Measurements from ENCODE around the gene ANTKMT.
"Not testable (repeated sequence)": the region's sequence is repeated elsewhere in the genome, so short reads cannot be mapped to it uniquely, and the experiment has no call there.

DNA sequence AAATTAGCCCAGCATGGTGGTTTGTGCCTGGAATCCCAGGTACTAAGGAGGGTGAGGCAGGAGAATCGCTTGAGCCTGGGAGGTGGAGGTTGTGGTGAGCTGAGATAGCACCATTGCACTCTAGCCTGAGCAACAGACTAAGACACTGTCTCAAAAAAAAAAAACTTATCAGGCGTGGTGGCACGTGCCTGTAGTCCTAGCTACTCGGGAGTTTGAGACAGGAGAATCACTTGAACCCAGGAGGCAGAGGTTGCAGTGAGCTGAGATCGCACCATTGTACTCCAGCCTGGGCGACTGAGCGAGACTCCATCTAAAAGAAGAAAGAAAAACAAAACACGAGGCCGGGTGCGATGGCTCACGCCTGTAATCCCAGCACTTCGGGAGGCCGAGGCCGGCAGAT lies 21.9 kb downstream of the ANTKMT start:
- TF ChIP-seq PPARA (CRISPR knock-in tag; IDR thresholded peaks at IDR 0.05; ENCODE audit: borderline replicate concordance); BACH2 (CRISPR knock-in tag; IDR thresholded peaks at IDR 0.05; ENCODE audit: borderline replicate concordance); ZFP30 (CRISPR knock-in tag; IDR thresholded peaks at IDR 0.05); TCF4 (CRISPR knock-in tag; IDR thresholded peaks at IDR 0.05; ENCODE audit: borderline replicate concordance); RARB (CRISPR knock-in tag; IDR thresholded peaks at IDR 0.05); ZNF8 (CRISPR knock-in tag; IDR thresholded peaks at IDR 0.05); ZC3H10 (CRISPR knock-in tag; IDR thresholded peaks at IDR 0.05); ZFP3 (CRISPR knock-in tag; IDR thresholded peaks at IDR 0.05); SNAI2 (CRISPR knock-in tag; IDR thresholded peaks at IDR 0.05); ISL1 (CRISPR knock-in tag; IDR thresholded peaks at IDR 0.05); CSDC2 (CRISPR knock-in tag; IDR thresholded peaks at IDR 0.05); OSR1 (CRISPR knock-in tag; IDR thresholded peaks at IDR 0.05): not testable (repeated sequence)
- TF ChIP-seq, protein P1, sequence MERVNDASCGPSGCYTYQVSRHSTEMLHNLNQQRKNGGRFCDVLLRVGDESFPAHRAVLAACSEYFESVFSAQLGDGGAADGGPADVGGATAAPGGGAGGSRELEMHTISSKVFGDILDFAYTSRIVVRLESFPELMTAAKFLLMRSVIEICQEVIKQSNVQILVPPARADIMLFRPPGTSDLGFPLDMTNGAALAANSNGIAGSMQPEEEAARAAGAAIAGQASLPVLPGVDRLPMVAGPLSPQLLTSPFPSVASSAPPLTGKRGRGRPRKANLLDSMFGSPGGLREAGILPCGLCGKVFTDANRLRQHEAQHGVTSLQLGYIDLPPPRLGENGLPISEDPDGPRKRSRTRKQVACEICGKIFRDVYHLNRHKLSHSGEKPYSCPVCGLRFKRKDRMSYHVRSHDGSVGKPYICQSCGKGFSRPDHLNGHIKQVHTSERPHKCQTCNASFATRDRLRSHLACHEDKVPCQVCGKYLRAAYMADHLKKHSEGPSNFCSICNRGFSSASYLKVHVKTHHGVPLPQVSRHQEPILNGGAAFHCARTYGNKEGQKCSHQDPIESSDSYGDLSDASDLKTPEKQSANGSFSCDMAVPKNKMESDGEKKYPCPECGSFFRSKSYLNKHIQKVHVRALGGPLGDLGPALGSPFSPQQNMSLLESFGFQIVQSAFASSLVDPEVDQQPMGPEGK (CRISPR knock-in tag; IDR thresholded peaks at IDR 0.05; ENCODE audit: borderline replicate concordance), result not testable (repeated sequence)
